Measurements from ENCODE around the gene SLC26A8.

SLC26A8 gene, protein sequence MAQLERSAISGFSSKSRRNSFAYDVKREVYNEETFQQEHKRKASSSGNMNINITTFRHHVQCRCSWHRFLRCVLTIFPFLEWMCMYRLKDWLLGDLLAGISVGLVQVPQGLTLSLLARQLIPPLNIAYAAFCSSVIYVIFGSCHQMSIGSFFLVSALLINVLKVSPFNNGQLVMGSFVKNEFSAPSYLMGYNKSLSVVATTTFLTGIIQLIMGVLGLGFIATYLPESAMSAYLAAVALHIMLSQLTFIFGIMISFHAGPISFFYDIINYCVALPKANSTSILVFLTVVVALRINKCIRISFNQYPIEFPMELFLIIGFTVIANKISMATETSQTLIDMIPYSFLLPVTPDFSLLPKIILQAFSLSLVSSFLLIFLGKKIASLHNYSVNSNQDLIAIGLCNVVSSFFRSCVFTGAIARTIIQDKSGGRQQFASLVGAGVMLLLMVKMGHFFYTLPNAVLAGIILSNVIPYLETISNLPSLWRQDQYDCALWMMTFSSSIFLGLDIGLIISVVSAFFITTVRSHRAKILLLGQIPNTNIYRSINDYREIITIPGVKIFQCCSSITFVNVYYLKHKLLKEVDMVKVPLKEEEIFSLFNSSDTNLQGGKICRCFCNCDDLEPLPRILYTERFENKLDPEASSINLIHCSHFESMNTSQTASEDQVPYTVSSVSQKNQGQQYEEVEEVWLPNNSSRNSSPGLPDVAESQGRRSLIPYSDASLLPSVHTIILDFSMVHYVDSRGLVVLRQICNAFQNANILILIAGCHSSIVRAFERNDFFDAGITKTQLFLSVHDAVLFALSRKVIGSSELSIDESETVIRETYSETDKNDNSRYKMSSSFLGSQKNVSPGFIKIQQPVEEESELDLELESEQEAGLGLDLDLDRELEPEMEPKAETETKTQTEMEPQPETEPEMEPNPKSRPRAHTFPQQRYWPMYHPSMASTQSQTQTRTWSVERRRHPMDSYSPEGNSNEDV

DNA sequence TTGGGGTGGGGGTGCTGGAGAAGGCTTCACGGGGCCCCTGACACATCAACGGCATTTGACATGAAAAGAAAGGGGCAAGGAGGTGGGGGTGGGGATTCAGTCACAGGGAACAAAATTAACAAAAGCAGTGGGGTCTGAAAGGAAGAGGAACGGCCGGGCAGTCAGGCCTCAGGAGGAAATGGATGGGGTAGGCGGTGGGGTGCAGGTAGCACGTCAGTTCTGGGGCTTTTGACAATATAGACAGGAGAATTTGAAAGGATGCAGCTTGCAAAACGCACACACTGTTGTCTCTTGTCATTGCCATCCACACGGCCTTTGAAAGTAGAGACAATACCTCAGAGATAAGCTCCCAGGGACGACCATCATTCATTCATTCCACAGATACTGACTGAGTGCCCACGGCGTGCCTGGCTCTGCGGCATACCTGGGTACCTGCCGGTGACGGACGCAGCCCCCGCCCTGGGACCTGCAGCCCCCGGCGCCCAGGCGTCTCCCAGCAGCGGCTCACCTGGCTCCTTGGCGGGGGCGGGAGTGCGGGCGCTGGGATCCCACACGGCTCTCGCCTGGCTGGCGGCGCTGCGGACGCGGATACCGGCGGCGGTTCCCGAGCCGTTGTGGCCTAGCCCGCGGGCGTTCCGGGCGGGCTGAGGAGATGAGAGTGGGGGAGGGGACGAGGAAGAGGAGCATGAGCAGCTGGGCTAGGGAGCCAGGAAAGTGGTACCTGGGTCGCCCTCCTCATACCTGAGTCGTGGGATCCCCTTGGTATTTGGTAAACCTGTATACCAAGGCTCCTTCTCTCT is at the start of gene SLC26A8:
Gene SLC26A8 (minus strand): TSS at position 646 of the 800 bp plus-strand sequence. CDS start 4,934 bp downstream, outside the sequence.
- no peak for DNase-seq (ENCODE audit: low read depth in 2 of 2)

DNA sequence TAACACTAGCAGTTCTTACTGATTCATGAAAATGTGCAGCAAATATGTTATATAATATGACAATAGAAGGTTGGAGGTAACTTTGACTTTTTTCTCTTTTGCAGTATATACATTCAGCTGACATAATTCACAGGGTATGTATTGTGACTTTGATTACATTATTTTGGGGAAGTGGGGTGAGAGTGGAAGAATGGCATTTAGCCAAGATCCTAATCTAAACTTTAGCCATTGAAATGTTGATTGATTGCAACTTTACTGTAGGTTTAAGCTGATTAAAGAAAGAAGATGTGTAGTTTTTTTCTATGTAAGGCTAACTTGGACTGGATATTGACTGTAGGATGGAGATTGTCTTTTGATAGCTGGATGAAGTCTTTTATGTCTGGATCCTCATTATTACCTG is 49.1 kb upstream of the SLC26A8 start:
- DNase-seq (ENCODE audit: low read depth in 2 of 2) = no peak

DNA sequence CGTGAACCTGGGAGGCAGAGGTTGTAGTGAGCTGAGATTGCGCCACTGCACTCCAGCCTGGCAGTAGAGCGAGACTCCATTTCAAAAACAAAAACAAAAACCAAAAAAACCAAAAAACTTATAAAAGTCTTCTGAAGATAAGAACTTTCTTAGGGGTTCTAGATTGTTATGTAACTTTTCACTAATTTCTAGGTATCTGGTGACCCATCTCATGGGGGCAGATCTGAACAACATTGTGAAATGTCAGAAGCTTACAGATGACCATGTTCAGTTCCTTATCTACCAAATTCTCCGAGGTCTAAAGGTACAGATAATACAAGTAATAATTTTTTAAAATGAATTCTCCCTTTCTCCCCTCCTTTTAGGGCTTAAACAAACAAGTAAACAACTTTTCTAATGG is 48.2 kb upstream of the SLC26A8 start:
- DNase-seq (ENCODE audit: low read depth in 2 of 2) = no peak

DNA sequence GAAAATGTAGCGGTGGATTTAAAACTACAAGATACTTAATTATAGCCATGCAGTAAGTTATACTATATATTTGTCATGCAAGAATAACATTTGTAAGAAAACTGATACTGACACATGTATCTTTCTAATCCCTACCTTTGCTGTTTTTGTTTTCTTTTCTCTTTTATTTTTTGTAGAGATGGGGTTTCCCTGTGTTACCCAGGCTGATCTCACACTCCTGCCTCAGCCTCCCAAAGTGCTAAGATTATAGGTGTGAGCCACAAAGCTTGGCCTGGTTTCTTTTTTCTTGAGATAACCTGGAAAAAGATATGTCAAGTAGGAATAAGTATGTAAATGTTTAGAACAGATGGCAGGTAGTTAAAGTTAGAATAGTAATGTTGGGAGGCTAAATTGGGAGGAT is 47.3 kb upstream of the SLC26A8 start:
- no peak for DNase-seq (ENCODE audit: low read depth in 2 of 2)

DNA sequence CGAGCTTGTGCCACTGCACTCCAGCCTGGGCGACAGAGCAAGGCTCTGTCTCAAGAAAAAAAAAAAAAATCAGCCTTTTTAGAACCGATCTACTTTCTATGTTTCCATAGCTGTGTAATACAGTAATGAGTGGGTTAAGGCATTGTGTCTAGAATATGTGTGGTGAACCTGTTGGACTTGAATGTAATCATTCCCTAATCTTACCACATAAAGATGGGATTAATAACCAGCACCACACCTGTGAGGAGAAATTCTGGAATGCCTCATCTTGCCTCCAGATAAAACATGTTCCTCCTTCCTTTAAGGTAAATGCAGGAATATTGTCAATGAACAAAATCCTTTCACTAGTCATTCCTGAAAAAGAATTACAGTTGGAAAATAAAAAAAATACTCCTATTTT is 46.8 kb upstream of the SLC26A8 start:
- no peak for DNase-seq (ENCODE audit: low read depth in 2 of 2)

DNA sequence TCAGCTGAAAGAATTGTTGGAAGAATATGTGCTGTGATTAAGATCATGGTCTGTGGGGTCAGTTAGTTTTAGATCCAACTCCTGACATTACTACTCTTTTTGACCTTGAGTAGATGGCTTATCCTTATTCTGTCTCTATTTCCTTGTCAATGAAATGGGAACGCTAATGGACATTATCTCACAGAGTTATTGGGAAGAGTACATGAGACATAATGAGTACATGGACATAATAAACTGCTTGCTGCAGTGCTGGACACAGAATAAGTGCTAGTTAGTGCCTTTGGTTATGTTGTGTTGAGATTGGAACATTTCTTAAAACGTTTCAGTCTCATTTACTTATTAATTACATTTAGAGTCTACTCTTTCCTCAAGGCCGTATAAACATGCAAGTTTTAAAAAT is 45.8 kb upstream of the SLC26A8 start:
- DNase-seq (ENCODE audit: low read depth in 2 of 2) = no peak

DNA sequence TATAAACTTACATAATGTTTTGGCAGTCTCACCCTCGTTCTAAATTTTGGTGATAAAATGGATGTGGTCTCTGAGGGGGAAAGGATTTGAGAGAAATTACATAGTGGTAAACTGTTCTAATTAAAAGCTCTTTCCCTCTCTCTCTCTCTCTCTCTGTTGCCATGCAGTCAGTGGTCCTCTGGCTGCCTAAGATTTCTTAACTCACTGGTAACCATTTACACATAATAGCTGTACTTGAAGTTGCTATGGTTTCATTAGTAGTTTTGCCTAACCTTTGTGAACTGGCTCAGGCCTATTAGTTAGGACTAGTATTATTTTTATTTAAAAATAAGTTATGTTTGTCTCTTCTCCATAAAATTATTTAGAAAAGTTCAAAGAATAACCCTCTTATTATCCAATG is 45.1 kb upstream of the SLC26A8 start:
- no peak for DNase-seq (ENCODE audit: low read depth in 2 of 2)

DNA sequence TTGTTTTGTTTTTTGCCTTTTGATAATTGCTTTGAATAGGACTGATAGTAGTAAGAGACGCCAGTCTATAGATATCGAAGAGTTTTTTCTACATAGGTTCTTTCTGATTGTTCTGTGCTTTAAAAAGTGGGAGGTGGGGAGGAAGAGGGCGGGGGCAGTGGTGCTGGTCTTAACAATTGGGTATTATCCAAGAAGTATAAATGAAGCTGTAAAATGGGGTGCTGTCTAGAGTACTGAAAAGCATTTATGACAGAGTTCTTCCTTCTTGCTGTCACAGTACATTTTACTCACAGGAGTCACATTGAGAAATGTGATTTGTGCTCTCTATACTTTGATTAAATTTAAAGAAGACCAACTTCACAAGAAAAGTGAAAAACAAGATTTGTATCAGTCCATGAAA is 44.1 kb upstream of the SLC26A8 start:
- DNase-seq (ENCODE audit: low read depth in 2 of 2) = no peak

DNA sequence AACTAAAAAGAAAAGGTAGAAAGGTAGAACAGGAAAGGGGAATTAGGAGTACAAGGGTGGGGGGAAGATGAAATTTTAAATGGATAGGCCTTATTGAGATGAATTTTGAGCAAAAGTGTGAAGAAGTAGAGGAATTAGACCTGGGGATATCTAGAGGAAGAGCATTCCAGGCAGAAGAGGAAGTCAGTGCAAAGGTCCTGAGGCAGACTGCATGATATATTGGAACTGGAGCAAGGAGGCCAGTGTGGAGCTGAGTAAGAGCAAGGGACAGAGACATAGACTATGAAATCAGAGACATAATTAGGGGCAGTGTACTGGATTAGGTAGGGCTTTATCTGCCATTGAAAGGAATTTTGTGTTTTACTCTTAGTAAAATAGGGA is 43.6 kb upstream of the SLC26A8 start:
- no peak for DNase-seq (ENCODE audit: low read depth in 2 of 2)

DNA sequence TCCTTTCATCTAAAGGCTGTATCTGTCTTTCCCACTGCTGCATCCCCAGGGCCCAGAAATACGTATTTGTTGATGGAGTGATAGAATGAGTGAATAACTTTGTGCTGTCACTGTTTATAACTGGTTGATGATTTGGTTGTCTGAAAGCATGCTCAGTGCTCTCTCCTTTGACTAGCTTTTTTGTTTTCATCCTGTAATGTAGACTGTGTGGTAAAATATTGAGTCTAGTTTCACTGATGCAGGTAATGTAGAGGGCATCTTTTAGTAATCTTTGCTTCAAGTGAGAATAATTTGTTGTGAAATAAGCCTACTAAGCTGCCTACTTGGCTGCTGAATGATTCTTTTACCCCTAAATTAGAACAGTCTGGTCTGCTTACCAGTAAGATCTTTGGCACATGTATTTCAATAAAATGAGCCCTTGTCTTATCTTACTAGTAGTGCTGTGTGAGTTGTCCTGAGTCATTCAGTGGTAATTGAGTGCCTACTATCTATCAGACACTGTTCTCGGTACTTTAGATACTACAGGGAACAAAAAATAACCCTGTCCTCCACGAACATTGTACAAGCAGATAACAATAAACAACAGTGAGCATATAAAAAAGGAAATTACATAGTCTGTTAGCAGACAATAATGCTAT is 43.1 kb upstream of the SLC26A8 start:
- no peak for DNase-seq (ENCODE audit: low read depth in 2 of 2)

DNA sequence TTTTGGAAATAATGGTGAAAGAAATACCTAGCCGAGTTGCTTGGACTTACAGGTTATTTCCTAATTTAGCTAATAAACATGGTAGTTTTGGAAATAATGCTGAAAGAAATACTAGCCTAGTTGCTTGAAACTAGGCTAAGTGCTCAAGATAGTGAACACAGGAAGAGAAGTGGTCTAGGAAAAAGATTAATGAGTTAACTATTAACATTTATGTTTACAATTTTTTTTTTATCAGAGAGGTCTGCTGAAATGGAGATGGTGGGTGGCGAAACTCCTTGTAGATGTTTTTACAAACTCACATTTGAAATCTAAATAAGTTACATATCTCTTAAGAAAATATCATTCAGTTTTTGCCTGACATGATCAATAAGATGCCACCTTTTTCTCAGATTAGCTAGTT is 42.4 kb upstream of the SLC26A8 start:
- DNase-seq (ENCODE audit: low read depth in 2 of 2) = no peak

DNA sequence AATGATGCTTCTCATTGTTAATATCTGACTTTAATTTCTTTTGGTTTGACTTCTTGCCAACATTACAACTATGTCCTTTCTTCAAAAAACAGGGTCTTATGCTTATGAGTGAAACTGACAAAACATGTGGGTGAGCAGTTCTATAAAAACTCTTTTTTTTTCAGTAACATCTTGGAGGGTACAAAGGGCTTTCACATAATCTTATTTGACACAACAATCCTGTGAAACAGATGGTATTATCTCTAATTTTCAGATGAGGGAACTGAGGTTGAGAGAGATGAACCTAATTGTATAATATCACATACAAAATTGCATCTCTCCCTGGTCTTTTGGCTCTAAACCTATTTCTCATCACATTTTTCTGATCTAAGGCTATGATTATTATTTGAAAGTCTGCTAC is 41.5 kb upstream of the SLC26A8 start:
- DNase-seq (ENCODE audit: low read depth in 2 of 2) = no peak

DNA sequence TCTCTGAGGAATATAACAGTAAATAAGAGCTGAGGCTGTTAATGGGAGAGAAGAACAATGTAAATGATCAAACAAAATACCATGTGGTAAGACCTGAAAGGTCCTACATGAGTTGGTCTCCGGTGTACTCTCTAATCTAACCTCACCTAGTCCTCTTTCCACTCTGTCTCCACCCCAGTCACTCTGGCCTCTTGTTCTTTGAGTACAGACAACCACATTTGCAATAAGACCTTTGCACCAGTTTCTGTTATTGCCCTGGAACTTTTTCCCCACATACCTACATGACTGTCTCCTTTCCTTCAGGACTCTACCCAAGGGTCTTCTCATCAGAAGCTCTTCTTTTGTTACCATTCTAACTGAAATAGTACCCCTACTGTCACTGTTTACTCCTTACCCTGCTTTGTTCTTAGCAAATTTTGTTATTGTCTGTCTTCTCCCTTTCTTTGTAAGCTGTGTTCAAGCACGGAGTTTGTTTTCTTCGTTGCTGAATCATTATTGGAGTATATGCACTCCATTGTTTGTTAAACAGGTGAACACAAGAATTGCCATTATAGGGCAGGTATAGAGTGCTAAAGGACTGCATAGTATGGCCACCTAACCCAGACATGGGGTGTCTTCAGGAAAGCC is 40.4 kb upstream of the SLC26A8 start:
- DNase-seq (ENCODE audit: low read depth in 2 of 2) = no peak

DNA sequence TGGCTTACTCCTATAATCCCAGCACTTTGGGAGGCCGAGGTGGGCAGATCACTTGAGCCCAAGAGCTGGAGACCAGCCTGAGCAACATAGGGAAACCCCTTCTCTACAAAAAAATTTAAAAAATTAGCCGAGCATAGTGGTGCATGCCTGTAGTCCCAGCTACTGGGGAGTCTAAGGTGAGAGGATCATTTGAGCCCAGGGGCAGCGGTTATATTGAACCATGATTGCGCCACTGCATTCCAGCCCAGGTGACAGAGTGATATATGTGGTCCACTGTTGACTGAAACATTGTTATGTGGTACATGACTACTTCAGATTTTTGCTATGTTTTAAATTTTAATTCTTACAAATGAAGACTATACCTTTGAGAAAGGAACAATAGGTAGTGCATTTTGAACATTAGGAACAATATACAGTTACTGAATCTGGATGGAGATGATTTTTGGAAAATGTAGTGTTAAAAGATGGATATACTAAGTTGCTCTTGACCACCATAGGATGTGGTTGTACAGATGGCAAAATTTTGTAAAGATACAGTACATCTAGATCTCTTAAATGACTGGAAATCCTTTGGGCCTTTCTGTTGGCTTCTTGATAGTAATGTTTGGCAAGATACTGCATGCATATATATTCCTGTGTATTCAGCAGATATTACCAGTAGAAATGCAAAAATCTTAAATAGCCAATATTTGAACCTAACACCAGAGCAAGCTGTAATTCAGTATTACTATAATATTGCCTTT is 39.0 kb upstream of the SLC26A8 start:
- DNase-seq (ENCODE audit: low read depth in 2 of 2) = no peak

DNA sequence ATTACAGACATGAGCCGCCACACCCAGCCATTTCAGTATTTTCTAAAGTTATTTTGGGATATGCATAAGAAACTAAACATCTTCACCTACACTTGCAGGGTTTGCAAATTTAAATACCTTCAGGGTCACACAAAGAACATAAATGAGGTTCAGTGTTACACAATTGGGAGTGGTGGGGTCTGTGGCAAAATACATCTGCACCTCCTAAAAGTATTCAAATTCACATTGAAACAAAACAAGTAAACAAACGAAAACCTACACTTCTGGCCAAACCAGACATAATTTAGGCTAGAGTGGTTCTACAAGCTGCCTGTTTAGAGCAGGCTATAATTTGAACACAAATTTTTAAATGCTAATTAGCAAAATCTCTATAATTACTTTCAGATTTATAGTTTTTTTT is 37.8 kb upstream of the SLC26A8 start:
- DNase-seq (ENCODE audit: low read depth in 2 of 2) = no peak

DNA sequence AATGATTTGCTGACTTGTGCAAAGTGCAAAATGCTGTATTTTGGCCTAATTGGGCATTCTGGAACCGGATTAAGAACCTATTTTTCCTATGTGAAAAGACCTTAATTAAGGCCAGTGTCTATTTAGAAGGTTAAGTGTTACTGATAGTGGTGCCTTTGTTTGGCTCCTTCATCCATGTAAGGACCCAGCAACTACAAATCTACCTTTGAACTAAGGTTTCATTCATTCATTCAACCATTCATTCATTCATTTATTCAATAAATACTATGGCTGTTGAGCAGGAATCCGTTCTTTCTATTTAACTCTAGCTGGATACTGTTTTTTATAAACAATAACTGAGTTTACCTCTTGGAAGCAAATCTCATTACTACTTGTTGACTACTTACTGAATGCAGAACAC is 36.8 kb upstream of the SLC26A8 start:
- no peak for DNase-seq (ENCODE audit: low read depth in 2 of 2)

DNA sequence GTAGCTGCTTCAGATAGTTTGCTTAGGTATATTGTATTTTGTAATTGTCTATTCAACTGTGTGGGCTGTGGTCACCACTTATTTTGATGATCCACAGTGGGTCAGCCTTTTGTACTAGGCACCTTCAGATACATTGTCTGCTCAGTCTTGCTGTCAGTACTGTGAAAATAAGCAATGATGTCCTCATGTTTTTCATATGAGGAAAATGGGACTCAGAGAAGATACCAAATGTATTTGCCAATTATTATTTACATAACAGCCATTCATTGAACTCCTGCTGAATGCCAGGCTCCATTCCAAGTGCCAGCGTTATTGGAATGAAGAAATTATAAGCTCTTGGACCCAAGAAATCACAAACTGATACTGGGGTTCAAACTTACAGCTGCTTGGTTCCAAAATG is 31.7 kb upstream of the SLC26A8 start:
- DNase-seq (ENCODE audit: low read depth in 2 of 2) = no peak

DNA sequence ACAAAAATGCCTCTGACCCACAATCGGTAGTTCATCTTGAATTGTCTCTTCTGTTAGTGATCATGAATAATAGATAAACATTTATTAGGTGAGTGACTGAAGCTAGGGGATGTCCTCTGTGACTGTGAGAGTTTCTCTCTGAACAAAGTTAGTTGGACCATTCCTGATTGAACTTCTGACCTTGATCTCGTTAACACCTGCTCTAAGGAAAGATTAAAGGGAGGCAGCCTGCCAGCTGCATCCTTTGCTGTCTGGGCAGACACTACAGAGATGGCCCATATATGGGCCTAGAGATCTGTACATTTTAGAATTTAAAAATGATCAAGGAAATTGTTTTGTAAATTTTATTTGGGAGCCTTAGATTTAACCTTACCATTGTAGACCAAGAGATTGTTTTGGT is 30.5 kb upstream of the SLC26A8 start:
- DNase-seq (ENCODE audit: low read depth in 2 of 2) = no peak

DNA sequence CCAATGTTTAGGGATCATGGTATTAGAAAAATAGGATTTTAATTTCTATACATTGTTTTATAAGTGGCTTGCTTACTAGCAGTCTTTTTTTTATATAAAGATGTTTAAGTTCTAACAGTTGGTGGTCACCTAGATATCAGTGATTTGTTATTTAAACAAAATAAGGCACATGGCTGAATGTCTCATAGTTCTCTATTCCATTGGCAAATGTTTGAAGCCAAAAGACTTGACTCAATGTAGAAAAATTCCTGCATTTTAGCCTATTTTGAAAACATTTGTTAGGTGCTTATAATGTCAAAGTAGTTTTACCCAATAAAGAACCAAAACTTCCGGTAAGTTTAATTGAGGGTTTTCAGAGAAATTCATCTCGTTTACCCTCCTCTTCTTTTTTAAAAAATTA is 30.0 kb upstream of the SLC26A8 start:
- no peak for DNase-seq (ENCODE audit: low read depth in 2 of 2)

DNA sequence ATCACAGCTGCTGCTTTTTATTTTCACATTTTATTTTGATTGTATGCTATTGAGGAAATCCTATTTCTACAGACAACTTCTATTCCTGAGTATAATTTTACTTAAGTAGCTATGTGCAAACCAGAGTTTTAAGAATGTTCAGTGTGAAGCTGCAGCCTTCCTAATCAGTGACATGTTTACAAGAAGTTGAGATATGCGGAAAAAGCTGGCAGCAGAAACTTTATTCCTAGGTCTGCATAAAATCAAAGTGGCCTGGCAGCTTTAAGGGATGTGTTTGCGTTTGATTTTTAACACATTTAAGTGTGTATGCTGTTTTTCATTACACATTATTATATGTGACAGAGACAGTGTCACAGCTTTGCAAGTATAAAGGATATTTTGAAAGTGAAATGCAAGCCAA is 29.4 kb upstream of the SLC26A8 start:
- DNase-seq (ENCODE audit: low read depth in 2 of 2) = no peak
